HG03039 (cell line): ENCODE results near the gene TENM4.

Experiments
- ATAC-seq: cut with Tn5 transposase; IDR thresholded peaks from one replicate; pipeline ENCODE4 v1.9.1; 2021; ENCODE audit warnings: mild to moderate bottlenecking, moderate library complexity; ENCODE audit not compliant: unreplicated experiment

The TENM4 gene

DNA sequence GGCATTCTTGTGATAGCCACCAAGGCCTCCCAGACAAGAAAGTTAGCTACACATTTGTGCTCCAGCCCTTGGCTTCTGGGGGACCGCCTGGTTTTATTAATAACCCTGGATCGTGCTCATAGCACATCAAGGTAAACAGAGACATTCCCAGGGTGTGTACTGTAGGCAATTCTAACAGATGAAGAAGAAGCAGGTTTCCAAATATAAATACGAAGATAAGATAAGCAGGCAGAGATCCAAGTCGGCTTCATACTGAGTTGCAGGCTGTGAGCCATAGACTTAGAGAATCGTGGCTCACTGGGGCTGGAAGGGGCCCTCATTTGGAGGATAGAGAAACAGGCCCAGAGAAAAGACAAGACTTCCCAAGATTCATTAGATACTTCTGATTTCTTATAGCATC is 131.4 kb downstream of the TENM4 start:
- no peak for ATAC-seq

DNA sequence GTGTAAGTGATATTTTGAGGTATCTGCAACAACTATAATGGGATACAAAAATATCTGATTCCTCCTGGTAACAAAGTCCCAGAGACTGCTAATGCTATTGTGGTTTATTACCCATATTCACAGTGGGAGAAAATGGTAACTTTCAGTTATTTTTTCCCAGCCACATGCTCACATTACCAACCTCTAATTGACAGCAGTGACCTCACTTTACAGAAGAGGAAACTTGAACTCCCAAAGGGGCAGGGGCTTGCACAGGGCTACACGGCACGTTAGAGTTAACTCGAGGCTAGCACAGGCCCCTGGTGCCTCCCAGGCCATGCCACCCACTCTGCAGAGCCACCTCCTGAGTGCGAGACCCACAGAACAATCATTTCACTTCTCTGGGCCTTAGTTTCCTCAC is 132.4 kb downstream of the TENM4 start:
- no peak for ATAC-seq

DNA sequence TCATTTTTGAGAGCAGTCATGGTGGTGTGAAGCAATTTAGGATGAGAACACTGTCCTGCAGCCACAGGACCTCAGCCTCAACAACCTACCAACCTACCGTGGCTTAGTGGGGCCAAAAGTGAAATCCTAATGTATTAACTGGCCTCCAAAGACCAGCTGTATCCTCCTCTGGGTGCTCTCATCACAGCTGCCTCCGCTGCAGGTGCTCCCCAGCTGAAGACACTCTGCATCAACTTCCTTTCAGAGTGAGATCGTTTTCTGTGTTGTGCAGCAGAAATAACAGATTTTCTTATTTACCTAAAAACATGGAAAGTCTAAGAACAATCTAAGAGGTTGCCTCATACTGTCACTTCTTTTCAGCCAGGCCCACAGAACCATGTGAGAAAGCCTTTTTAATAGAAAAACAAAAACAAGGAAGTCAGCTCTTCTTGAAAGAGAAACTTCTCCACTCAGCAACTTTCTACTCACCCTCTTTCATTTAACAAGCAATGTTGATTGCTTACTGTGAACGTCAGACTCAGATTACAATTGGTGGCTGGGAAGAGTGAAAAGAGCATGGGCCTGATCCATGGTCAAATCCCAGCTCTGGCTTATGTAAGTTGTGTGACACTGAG is 136.1 kb downstream of the TENM4 start:
- no peak for ATAC-seq

- ATAC-seq: no peak
Observed at GRCh38 chr11:79296141-79296540, 144.7 kb downstream of the TENM4 start.

GRCh38 chr11:79294845-79295731 is 145.7 kb downstream of the TENM4 start:
- no peak for ATAC-seq

GRCh38 chr11:79291948-79292347 is 148.9 kb downstream of the TENM4 start:
- ATAC-seq: no peak

DNA sequence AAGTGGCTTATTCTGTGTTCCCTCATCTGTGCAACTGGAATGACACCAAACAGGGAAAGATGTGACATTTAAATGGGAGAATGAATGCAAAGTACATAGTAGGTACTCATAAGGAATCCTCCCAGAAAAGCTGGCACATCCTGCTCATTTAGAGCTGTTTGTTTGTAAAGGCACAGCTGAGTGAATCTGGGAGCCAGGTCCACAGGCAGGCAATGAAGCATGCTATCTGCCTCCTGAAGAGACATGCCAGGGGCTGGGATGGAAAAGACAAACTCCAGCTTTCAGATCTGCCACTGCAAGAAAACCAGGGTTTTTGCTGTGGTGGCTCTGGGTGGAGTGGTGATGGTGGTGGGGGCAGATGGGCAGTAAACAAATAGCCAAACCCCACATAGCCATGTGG is 150.1 kb downstream of the TENM4 start:
- ATAC-seq: no peak

DNA sequence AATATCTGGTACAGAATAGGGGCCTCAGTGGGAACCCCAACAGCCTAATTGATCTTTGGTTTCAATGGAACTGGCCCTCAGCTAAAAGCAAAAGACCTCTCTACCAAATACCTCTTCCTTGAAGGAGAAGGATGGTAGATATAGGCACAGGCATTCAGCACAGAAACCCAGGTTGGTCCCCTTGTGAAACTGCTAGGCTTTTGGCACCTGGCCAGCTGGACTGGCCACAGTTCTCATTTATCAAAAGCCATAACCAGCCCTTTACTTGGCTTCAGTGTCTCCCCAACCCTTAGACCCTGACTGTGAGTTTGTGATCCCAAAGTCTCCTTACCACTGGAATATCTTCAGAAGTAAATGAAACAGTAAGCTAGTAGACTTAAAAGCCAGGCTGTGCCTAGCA is 152.9 kb downstream of the TENM4 start:
- no peak for ATAC-seq

DNA sequence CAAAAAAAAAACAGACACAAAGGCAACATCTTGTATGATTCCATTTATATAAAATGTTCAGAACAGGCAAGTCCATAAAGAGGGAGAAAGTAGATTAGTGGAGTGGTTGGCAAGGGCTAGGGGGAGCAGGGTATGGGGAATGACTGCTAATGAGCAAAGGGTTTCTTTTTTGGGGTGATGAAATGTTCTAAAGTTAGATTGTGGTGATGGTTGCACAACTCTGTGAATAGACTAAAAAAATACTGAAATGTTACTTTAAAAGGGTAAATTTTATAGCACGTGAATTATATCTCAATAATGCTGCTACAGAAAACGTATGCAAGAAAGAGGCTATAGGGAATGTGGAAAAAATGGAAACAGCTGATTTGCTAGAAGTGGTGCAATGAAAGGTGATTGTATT is 155.1 kb downstream of the TENM4 start:
- ATAC-seq: no peak

- ATAC-seq: no peak
Observed at GRCh38 chr11:79276736-79277325, 164.0 kb downstream of the TENM4 start.

DNA sequence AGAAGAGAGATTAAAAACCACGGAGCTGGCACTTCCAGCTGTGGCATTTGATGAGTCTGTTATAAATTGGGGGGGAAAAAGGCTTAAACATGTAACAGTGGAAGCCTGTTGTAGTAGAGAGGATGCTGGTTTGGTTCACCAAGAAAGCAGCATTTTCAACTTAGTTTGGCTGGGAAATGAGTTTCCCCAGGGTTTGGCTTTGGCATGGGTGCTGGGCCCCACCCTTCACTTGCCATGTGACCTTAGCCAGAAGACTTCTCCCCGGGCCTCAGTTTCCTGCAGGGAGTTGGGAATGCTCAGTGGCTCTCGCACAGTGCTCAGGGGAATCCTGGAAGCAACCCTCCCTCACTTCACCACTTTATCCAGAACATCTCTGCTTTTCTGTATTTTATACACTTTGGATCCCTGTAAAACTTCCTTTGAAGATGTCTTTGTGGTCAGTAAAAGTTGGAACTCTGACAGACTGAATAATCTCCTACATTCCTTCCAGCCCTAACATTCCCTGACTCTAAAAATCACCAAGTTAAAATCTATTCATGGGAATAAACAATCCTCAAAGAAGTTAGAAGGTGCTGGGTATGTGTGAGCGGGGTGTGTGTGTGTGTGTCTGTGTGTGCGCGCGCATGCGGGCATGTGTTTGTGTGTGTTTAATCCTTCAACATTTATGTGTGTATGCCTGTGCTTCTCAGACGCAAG is 166.0 kb downstream of the TENM4 start:
- no peak for ATAC-seq

GRCh38 chr11:79273781-79274180 is 167.0 kb downstream of the TENM4 start:
- ATAC-seq: no peak

GRCh38 chr11:79269611-79270307 is 171.1 kb downstream of the TENM4 start:
- no peak for ATAC-seq

DNA sequence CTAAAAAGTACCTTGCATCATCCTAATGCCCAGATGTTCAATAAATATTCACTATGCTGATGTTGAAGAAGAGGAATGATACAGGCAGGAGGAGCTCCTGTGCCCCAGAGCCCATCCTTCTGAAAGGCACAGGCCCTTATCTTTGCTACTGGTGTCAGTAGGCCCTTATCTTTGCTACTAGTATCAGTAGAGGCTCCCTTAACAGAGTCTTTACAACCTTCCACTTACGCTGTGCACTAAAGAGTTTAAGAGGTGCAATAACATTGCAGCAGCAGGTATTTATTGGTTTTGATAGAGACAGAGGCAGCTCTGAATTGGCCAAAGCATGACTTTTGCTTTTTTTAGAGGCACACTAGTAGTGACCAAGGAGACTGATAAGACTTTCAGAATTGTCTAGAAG is 174.4 kb downstream of the TENM4 start:
- no peak for ATAC-seq

DNA sequence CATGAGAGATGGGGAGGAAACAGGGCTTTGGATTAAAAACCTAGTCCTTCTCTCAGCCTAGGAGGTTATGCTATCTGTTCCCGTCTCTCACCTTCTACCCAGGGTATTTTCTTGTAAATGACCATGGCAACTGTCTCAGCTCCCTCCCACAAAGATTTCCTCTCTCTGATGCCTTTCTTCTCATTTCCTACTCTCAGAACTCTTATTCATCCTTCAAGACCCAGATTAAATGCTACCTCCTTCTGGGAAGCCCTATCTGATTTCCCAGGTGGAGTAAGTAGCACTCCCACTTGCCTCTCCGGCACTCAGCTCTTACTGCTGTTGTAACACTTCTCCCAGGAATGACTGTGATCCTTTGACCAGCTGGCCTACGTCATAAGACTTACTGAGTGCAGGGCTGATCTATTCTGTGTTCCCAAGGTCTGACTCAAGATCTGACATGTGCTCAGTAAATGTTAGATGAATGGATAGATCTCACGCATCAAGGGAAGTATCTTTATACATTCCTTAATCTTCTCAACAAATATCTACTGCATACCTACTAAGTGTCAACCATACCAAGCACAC is 175.0 kb downstream of the TENM4 start:
- no peak for ATAC-seq

DNA sequence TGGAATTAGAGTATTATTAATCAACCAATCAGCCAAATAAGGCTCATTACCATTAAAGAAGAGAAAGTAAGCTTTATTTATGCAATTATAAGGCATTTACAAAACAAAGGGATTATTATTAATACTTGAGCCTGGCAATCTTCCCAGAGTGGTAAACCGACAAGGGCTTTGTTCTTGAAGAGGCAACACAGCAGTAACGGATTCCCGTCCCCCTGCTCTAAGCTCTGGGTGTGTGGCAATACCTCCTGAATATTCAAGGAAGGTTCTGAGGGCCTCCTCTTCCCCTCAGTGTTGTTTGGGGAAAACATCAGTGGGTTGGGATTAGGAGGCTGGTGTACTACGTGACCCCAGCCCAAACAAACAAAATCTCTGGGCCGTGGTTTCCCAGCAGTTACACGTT is 176.5 kb downstream of the TENM4 start:
- no peak for ATAC-seq

DNA sequence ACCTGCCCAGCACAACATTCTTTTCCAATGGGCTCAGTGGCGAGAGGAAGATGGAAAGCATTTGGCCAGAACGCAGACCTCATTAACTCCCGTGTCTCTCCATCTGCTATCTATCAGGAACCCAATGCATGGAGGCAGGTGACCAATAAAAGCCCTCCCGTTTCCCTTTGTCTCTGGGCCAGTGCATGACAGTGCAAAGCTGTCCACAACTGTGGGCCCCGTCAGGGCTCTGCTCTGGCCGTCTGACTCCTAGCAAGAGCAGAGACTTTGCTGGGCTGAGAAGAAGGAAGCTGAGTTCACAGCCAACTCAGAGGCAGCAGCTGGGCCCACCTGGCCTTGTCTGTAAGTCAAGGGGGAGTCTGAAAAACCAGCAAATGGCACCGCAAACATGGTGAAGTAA is 177.8 kb downstream of the TENM4 start:
- ATAC-seq: no peak

DNA sequence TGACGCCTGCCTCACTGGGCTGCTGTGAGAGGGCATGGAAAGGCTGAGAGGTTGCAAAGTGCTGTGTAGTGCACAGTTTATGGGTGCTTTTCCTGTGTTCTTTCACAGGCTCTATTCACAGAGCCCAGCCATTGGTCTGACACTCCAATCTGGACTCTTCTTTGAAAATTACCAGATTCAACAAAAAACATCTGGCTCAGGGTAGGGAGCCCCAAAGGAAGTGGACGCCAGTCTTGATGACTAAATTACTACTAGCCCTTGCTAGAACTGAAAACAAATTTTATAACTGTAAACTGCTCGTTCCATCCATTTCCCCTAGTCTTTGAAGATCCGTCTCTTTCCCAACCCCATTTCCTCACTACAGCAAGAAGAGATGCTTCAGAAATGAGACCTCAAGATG is 178.6 kb downstream of the TENM4 start:
- ATAC-seq: no peak

DNA sequence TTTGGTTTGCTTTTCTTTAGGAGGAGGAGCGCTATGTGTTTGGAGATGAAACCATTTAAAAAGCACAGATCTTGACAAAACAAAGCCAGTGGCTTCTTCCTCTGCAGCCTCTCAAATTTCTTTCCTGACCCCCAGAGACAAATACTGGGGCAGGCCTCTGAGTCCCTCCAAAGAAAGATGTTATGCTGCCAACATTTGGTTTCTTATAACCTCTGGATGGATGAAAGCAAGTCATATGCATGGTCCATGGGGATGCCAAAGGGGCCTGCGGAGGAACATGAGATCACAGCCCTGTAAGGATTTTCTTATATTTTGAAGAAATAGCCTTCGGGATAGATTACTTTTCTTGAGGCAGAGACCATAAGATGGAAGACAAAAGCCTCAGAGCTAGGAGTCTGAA is 179.1 kb downstream of the TENM4 start:
- ATAC-seq: no peak

- no peak for ATAC-seq
Observed at GRCh38 chr11:79259800-79260199, 181.0 kb downstream of the TENM4 start.

GRCh38 chr11:79258576-79258975 is 182.3 kb downstream of the TENM4 start:
- ATAC-seq: no peak
